ENCODE measurements around the gene FXYD5. TPM values are rescaled to one million over a fixed set of nuclear protein-coding genes. Genes with fewer than 3 reads are reported as not detected.

Gene FXYD5
- total and polyA plus RNA-seq, 9 of the 15 experiments (the other 6 are each of a cell fraction or from before 2014, with no cell fraction given), result 104 to 537 (median 174) TPM

DNA sequence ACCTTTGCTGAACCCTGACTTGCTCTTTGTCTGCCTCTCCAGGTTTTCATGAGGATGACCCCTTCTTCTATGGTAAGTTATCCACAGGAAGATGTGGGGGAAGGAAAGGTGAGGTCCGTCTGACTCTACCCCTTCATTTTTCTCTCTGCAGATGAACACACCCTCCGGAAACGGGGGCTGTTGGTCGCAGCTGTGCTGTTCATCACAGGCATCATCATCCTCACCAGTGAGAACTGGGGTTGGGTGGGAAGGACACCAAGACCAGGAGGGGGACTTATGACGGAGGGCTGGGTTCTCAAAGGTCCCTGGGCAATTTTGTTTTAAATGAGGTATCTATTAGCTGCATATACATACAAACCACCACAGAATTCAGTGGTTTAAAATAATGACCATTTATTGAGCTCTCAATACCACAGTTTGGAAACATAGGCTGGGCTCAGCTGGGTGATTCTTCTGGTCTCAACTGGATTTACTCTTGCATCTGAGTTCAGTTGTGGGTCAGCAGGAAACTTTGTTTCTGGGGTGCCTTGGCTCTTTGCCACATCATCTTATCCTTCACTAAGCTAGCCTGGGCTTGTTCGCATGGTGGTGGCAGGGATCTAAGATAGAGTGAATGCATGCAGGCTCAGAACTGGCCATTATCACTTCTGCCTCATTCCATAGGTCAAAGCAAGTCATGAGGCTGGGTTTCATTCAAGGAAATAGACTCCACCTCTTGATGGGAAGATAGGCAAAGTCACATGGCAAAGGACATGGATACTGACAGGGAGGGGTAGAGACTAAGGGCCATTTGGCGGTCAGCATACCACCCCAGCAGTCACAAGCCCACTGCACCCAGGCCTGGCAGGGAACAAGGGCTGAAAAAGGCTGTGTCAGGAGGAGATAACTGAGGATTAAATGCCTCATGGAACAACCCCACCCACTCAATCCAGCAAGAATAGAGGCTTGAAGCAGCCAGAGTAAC lies 11.8 kb downstream of the FXYD5 start (continued):
- TF ChIP-seq GMEB1 (CRISPR knock-in tag; IDR thresholded peaks at IDR 0.05), result 0 out of 2 replicates have a peak, but pooled peaks have one; percentile 8
- TF ChIP-seq ZNF764 (CRISPR knock-in tag; IDR thresholded peaks at IDR 0.05; ENCODE audit: low read depth), result no peak
- TF ChIP-seq MBD1 (CRISPR knock-in tag; IDR thresholded peaks at IDR 0.05), result no peak
- peak; percentile 72 for TF ChIP-seq POLR2AphosphoS5 (IDR thresholded peaks at IDR 0.05; ENCODE audit: control insufficient read depth, insufficient read depth, low read depth, low read length)
- TF ChIP-seq ZBTB33 (CRISPR knock-in tag; IDR thresholded peaks at IDR 0.05), result 0 out of 2 replicates have a peak, but pooled peaks have one; percentile 16
- TF ChIP-seq ZNF639 (CRISPR knock-in tag; conservative IDR thresholded peaks at IDR 0.05 in 1 of 2, IDR thresholded peaks at IDR 0.05 in 1 of 2), result peak in 1 of 2 experiments; percentile 36; a peak in 1 of 4 replicates
- TF ChIP-seq SPI1 (IDR thresholded peaks at IDR 0.05; ENCODE audit: borderline replicate concordance, low read depth, low read length), result no peak
- TF ChIP-seq MYNN (IDR thresholded peaks at IDR 0.05), result peak; percentile 40; the same call in 1 of the 2 replicates
- TF ChIP-seq MYNN (CRISPR knock-in tag; IDR thresholded peaks at IDR 0.05), result no peak
- TF ChIP-seq RBBP5 (IDR thresholded peaks at IDR 0.05; ENCODE audit: borderline replicate concordance, insufficient read depth, low read length, poor library complexity, severe bottlenecking), result no peak
- no peak for TF ChIP-seq ZNF224 (CRISPR knock-in tag; IDR thresholded peaks at IDR 0.05)
- no peak for TF ChIP-seq ZNF57 (CRISPR knock-in tag; IDR thresholded peaks at IDR 0.05)
- no peak for TF ChIP-seq NCOA4 (IDR thresholded peaks at IDR 0.05; ENCODE audit: partially characterized antibody)
- no peak; a peak in 1 of 6 replicates for TF ChIP-seq CTCF (IDR thresholded peaks at IDR 0.05 in 2 of 3, conservative IDR thresholded peaks at IDR 0.05 in 1 of 3; ENCODE audit: insufficient read depth in 2 of 3, low read depth in 1 of 3, low read length in 3 of 3)
